Activated CD8-positive, alpha-beta memory T cell treated with anti-CD3 and anti-CD28 coated beads, Interleukin-2, amount 10 ng/mL, durations not matched to agents 7 days and 5 days (primary cell): ENCODE data around the gene TUB. TPM values are rescaled to one million over a fixed set of nuclear protein-coding genes. Genes with fewer than 3 reads are reported as not detected.

Source experiments
- ATAC-seq: fragments of 150-1000 bp; cut with Tn5 transposase; one replicate; pipeline ENCODE4 v1.10.0; 2021; ENCODE audit warnings: moderate library complexity
- CTCF ChIA-PET: fragments of 350-600 bp; sonication (Branson Sonifier 250); formaldehyde crosslinking; loops from one replicate; lab custom pipeline; 2021; ENCODE audit warnings: antibody characterized with exemption; lab: Charles Lee
- DNase-seq: peaks from one replicate; pipeline ENCODE4 v3.0.0-alpha.2; 2020
- H3K27ac Mint-ChIP-seq: one replicate; pipeline ENCODE4 v1.8.0; 2021; ENCODE audit warnings: mild to moderate bottlenecking, mixed read lengths
- H3K27me3 Mint-ChIP-seq: one replicate; pipeline ENCODE4 v1.8.0; 2021; ENCODE audit warnings: mixed read lengths
- H3K36me3 Mint-ChIP-seq: one replicate; pipeline ENCODE4 v1.8.0; 2021; ENCODE audit warnings: mild to moderate bottlenecking, mixed read lengths
- H3K4me1 Mint-ChIP-seq: one replicate; pipeline ENCODE4 v1.8.0; 2021; ENCODE audit warnings: mixed read lengths
- H3K4me3 Mint-ChIP-seq: one replicate; pipeline ENCODE4 v1.8.0; 2021; ENCODE audit warnings: mild to moderate bottlenecking, moderate library complexity, mixed read lengths
- H3K9me3 Mint-ChIP-seq: one replicate; pipeline ENCODE4 v1.8.0; 2022; ENCODE audit warnings: low read depth, mixed read lengths
- total RNA-seq, 2 experiments: library from RNA; stranded (reverse); gene quantifications; one replicate each; pipeline ENCODE4 v1.2.3, GENCODE V29; 2021

TUB gene
- total RNA-seq, 2 experiments from 2014 or later: 0.07 to 0.09 TPM

GRCh38 chr11:8122173-8122764 lies 41.3 kb downstream of the TUB start:
- H3K27me3 Mint-ChIP-seq: peaks cover 3% of the 10 kb centered on the region
- ATAC-seq: no peak
- H3K9me3 Mint-ChIP-seq: no peaks in the 10 kb centered on the region
- H3K36me3 Mint-ChIP-seq: peaks cover 7% of the 10 kb centered on the region
- H3K4me1 Mint-ChIP-seq: no peaks in the 10 kb centered on the region
- no peak overlapping the region for H3K27ac Mint-ChIP-seq
- no peak overlapping the region for H3K4me3 Mint-ChIP-seq
- CTCF ChIA-PET: interaction anchor here (0.7 kb wide), 1 partner anchor 36 kb away, joined by 3 read pairs; no protein-coding TSS in a partner anchor
- no peak for DNase-seq

- Mint-ChIP-seq H3K27me3 (peaks cover 3% of the 10 kb centered on the region), H3K4me1 (no peaks in the 10 kb centered on the region), H3K4me3 (no peak overlapping the region), H3K36me3 (peaks cover 2% of the 10 kb centered on the region), H3K27ac (no peak overlapping the region), H3K9me3 (no peaks in the 10 kb centered on the region)
- no peak for DNase-seq
- CTCF ChIA-PET: no interaction called here
- no peak for ATAC-seq
These were observed 45.8 kb downstream of the TUB start for GRCh38 chr11:8126649-8127289.

GRCh38 chr11:8127447-8127846 lies 46.4 kb downstream of the TUB start:
- CTCF ChIA-PET: no interaction called here
- Mint-ChIP-seq H3K27ac (no peak overlapping the region), H3K9me3 (no peaks in the 10 kb centered on the region), H3K27me3 (peaks cover 3% of the 10 kb centered on the region), H3K4me1 (no peaks in the 10 kb centered on the region), H3K4me3 (no peak overlapping the region), H3K36me3 (peaks cover 2% of the 10 kb centered on the region)
- DNase-seq: no peak
- no peak for ATAC-seq

DNA sequence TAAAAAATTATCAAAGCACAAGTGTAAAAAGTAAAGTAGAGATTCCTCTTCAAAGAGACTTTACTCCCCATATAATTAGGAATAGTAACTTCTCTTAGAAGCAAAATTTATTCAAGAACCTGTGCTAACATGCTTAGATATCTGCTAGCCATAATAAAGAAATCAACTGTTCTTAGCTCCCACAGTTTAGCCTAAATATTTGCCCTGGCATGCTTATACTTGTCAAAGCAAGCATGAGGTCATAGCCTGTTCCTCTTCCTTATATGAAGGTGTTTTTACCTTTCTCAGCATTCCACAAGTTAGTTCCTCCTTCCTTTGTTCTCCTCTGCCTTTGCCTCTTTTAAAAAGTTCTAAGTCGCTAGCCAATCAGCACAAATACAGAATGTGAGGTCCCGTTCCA lies 57.5 kb downstream of the TUB start:
- DNase-seq (no peak), ATAC-seq (no peak)
- Mint-ChIP-seq H3K9me3 (peaks cover 2% of the 10 kb centered on the region), H3K27ac (no peak overlapping the region), H3K4me3 (no peak overlapping the region), H3K36me3 (peaks cover 5% of the 10 kb centered on the region), H3K4me1 (no peaks in the 10 kb centered on the region), H3K27me3 (no peaks in the 10 kb centered on the region)
- CTCF ChIA-PET: interaction anchor here (1.2 to 1.3 kb wide), 2 partner anchors 106 to 151 kb away, joined by 3 read pairs; partner anchors contain the start of gene EIF3F

- ATAC-seq: no peak
- Mint-ChIP-seq H3K36me3 (peaks cover 3% of the 10 kb centered on the region), H3K9me3 (no peaks in the 10 kb centered on the region), H3K27ac (no peak overlapping the region), H3K27me3 (no peaks in the 10 kb centered on the region), H3K4me3 (no peak overlapping the region), H3K4me1 (no peaks in the 10 kb centered on the region)
- no peak for DNase-seq
- CTCF ChIA-PET: no interaction called here
These were observed 68.7 kb downstream of the TUB start for GRCh38 chr11:8149726-8150125.

Other genes with a start within 250 kb of the TUB start
- not detected for gene OR10A6, start 149.9 kb upstream of the TUB start, total RNA-seq
- not detected for gene OR10A3, start 139.5 kb upstream of the TUB start, total RNA-seq
- gene NLRP10, start 115.8 kb upstream of the TUB start, total RNA-seq: not detected
- 100 to 1,000 TPM; 192 to 234 TPM for gene EIF3F, start 93.9 kb upstream of the TUB start, total RNA-seq
- 1 to 10 TPM; 5.7 to 7.4 TPM for gene RIC3, start 87.8 kb downstream of the TUB start, total RNA-seq
- gene LMO1, start 182.7 kb downstream of the TUB start, total RNA-seq: not detected